K562 (cell line): ENCODE measurements around the gene KIAA0930. TPM values are rescaled to one million over a fixed set of nuclear protein-coding genes. Genes with fewer than 3 reads are reported as not detected.

ENCODE experiments used
- ATF7 ChIP-seq: fragments of 450-650 bp; IDR thresholded peaks from 2 replicates; pipeline ENCODE4 v1.7.1; 2014; ENCODE audit warnings: mild to moderate bottlenecking, moderate library complexity
- BMI1 ChIP-seq: fragments of 150-350 bp; IDR thresholded peaks from 2 replicates; pipeline ENCODE4 v1.6.1; 2014; ENCODE audit warnings: low read length
- CHD2 ChIP-seq: IDR thresholded peaks from 2 replicates; pipeline ENCODE4 v1.6.1; 2011; ENCODE audit warnings: low read depth, low read length
- CREB3 ChIP-seq: fragments of 450-650 bp; conservative IDR thresholded peaks from 2 replicates; pipeline ENCODE4 v1.6.1; 2016; ENCODE audit warnings: missing genetic modification characterization, low read depth, mild to moderate bottlenecking, missing compliant biosample characterization, moderate library complexity
- EP300 ChIP-seq: IDR thresholded peaks from 2 replicates; pipeline ENCODE4 v1.6.1; 2012; ENCODE audit warnings: low read length, improper control_type of control experiment
- KDM5B ChIP-seq: fragments of 200-600 bp; sonication (generic); IDR thresholded peaks from 2 replicates; pipeline ENCODE4 v1.6.1; 2012; ENCODE audit warnings: low read depth, mild to moderate bottlenecking, moderate library complexity, low read length, control low read depth, inconsistent platforms; ENCODE audit not compliant: insufficient replicate concordance
- MCM7 ChIP-seq, 2 experiments: fragments of 450-650 bp; IDR thresholded peaks; 2 replicates each; pipeline ENCODE4 v1.6.1; 2016 to 2018
- NR0B1 ChIP-seq: fragments of 450-650 bp; IDR thresholded peaks from one replicate; pipeline ENCODE4 v1.6.1; 2018; ENCODE audit warnings: mild to moderate bottlenecking, moderate library complexity; ENCODE audit not compliant: partially characterized antibody
- SETDB1 ChIP-seq: IDR thresholded peaks from one replicate; pipeline ENCODE4 v1.6.1; 2012; ENCODE audit warnings: low read length, control low read depth, inconsistent platforms
- SFPQ ChIP-seq: fragments of 200-400 bp; formaldehyde crosslinking; IDR thresholded peaks from 2 replicates; pipeline ENCODE4 v1.6.1; 2017; ENCODE audit warnings: mild to moderate bottlenecking, low read depth, low read length, moderate library complexity
- SUPT5H ChIP-seq: fragments of 450-650 bp; IDR thresholded peaks from 2 replicates; pipeline ENCODE4 v1.6.1; 2016
- TAF15 ChIP-seq: fragments of 200-400 bp; formaldehyde crosslinking; IDR thresholded peaks from 2 replicates; pipeline ENCODE4 v1.6.1; 2017; ENCODE audit warnings: mild to moderate bottlenecking, low read depth, low read length, moderate library complexity
- TAF9B ChIP-seq: fragments of 450-650 bp; IDR thresholded peaks from 2 replicates; pipeline ENCODE4 v1.6.1; 2018; ENCODE audit warnings: mild to moderate bottlenecking; ENCODE audit not compliant: partially characterized antibody
- USF1 ChIP-seq: sonication (generic); formaldehyde crosslinking; IDR thresholded peaks from 2 replicates; pipeline ENCODE4 v1.9.0; 2022; ENCODE audit warnings: mild to moderate bottlenecking, missing genetic modification reagents
- ZC3H8 ChIP-seq: fragments of 450-650 bp; IDR thresholded peaks from 2 replicates; pipeline ENCODE4 v1.6.1; 2017
- ZNF277 ChIP-seq: fragments of 250-450 bp; sonication (Bioruptor Pico); IDR thresholded peaks from 2 replicates; pipeline ENCODE4 v1.8.0; 2022; ENCODE audit warnings: inconsistent platforms, mild to moderate bottlenecking, moderate library complexity, borderline replicate concordance
- ZNF592 ChIP-seq: fragments of 450-650 bp; IDR thresholded peaks from 2 replicates; pipeline ENCODE4 v1.6.1; 2017; ENCODE audit warnings: antibody characterized with exemption, mild to moderate bottlenecking
- polyA plus RNA-seq, 8 experiments: library from polyadenylated mRNA; depleted of rRNA in 4 of 8; stranded (reverse) in 5 of 8; unstranded in 3 of 8; fragments of >200 nt; fragmentation: Nextera tagmentation in 2 of 8; fragmentation: Illumina TruSeq in 1 of 8; extraction: Ambion mirVana in 2 of 8; extraction: Trizol in 1 of 8; gene quantifications; 2 replicates each; pipeline versions ENCODE4 v1.2.1 to v1.2.3, GENCODE V29; 2011 to 2014; ENCODE audit warnings: inconsistent platforms in 1 of 8, missing spikeins in 1 of 8
- total RNA-seq, 7 experiments: library from RNA; depleted of rRNA in 6 of 7; stranded (reverse); fragments of >200 nt in 6 of 7; fragmentation: Illumina TruSeq in 2 of 7; extraction: Trizol in 2 of 7; gene quantifications; 2 replicates each; pipeline versions ENCODE4 v1.2.1 to v1.2.3, GENCODE V29; 2011 to 2021; ENCODE audit warnings: low replicate concordance in 1 of 7

KIAA0930 gene
- total and polyA plus RNA-seq, 9 of the 15 experiments (the other 6 are each of a cell fraction or from before 2014, with no cell fraction given): 0.24 to 12.1 (median 6.4) TPM

- TF ChIP-seq SFPQ: no peak
- peak; percentile 78 for TF ChIP-seq USF1 (CRISPR knock-in tag)
- no peak for TF ChIP-seq ZC3H8
- no peak for TF ChIP-seq TAF15
- TF ChIP-seq NR0B1: no peak
- no peak for TF ChIP-seq ZNF277 (CRISPR knock-in tag)
- TF ChIP-seq MCM7 (IDR thresholded peaks at IDR 0.05): no peak
- peak; percentile 55; the same call in 1 of the 2 replicates for TF ChIP-seq CHD2
- TF ChIP-seq ZNF592: peak; percentile 29; the same call in 1 of the 2 replicates
- TF ChIP-seq KDM5B: peak; percentile 64
- no peak for TF ChIP-seq BMI1
- peak; percentile 51; the same call in 1 of the 2 replicates for TF ChIP-seq ATF7
- no peak for TF ChIP-seq SETDB1
- peak; percentile 62 for TF ChIP-seq TAF9B
- TF ChIP-seq SUPT5H: peak; percentile 67
- no peak for TF ChIP-seq EP300
- TF ChIP-seq CREB3: no peak
These were observed 77.0 kb downstream of the KIAA0930 start, which contains the start of gene NUP50 (continued) for GRCh38 chr22:45163451-45164269.
